Stimulated activated CD8-positive, alpha-beta memory T cell treated with anti-CD3 and anti-CD28 coated beads, Interleukin-15, amount 100 ng/mL, for 4 hours (primary cell): ENCODE data around the gene DAP3.
"Not testable (repeated sequence)": the region's sequence is repeated elsewhere in the genome, so short reads cannot be mapped to it uniquely, and the experiment has no call there.

Source experiments
- DNase-seq, 2 donors: peaks; one replicate each; pipeline ENCODE4 v3.0.0-alpha.2; 2020; ENCODE audit warnings: low read depth in 2 of 2

The DAP3 gene

GRCh38 chr1:155717041-155717440 is 28.1 kb downstream of the DAP3 start:
- no peak for DNase-seq

GRCh38 chr1:155718524-155719115 is 29.7 kb downstream of the DAP3 start:
- DNase-seq: not testable (repeated sequence)

- DNase-seq: no peak
These were observed 30.8 kb downstream of the DAP3 start for GRCh38 chr1:155719703-155720102.

- DNase-seq: no peak
These were observed 36.3 kb downstream of the DAP3 start for GRCh38 chr1:155725142-155725541.

GRCh38 chr1:155729031-155729898 is 40.4 kb downstream of the DAP3 start:
- no peak for DNase-seq

- DNase-seq: no peak
These were observed 52.1 kb downstream of the DAP3 start for GRCh38 chr1:155740995-155741394.

GRCh38 chr1:155741908-155742307 is 53.0 kb downstream of the DAP3 start:
- no peak for DNase-seq

- no peak for DNase-seq
These were observed 55.9 kb downstream of the DAP3 start for GRCh38 chr1:155744711-155745283.

GRCh38 chr1:155745284-155746228 is 56.7 kb downstream of the DAP3 start:
- peak; percentile 87 to 91 for DNase-seq

GRCh38 chr1:155747586-155747985 is 58.7 kb downstream of the DAP3 start:
- DNase-seq: not testable (repeated sequence)

- not testable (repeated sequence) for DNase-seq
These were observed 59.2 kb downstream of the DAP3 start for GRCh38 chr1:155748141-155748540.

- DNase-seq: not testable (repeated sequence)
These were observed 70.1 kb downstream of the DAP3 start for GRCh38 chr1:155759017-155759416.

GRCh38 chr1:155759966-155760630 is 71.2 kb downstream of the DAP3 start:
- DNase-seq: no peak

- no peak for DNase-seq
These were observed 72.0 kb downstream of the DAP3 start for GRCh38 chr1:155760751-155761475.

- no peak for DNase-seq
These were observed 73.0 kb downstream of the DAP3 start for GRCh38 chr1:155761736-155762405.

GRCh38 chr1:155763090-155763815 is 74.4 kb downstream of the DAP3 start:
- DNase-seq: not testable (repeated sequence)

- not testable (repeated sequence) for DNase-seq
These were observed 75.1 kb downstream of the DAP3 start for GRCh38 chr1:155763989-155764388.

GRCh38 chr1:155767399-155767989 is 78.6 kb downstream of the DAP3 start:
- DNase-seq: not testable (repeated sequence)

GRCh38 chr1:155769257-155769656 is 80.4 kb downstream of the DAP3 start:
- DNase-seq: no peak
